GM12892 (cell line): ENCODE measurements around the gene ADIPOR1. TPM values are rescaled to one million over a fixed set of nuclear protein-coding genes. Genes with fewer than 3 reads are reported as not detected.
A peak's percentile ranks its signal among the peaks of the same experiment; 100 is the strongest.
"Not testable (repeated sequence)": the region's sequence is repeated elsewhere in the genome, so short reads cannot be mapped to it uniquely, and the experiment has no call there.

ENCODE experiments used
- DNase-seq: peaks from one replicate; pipeline ENCODE4 v3.0.0; 2011; ENCODE audit not compliant: insufficient read length
- FAIRE-seq: peaks from 2 replicates; lab custom pipeline; 2011; peaks lifted over from hg19 to GRCh38; lab: Jason Lieb, UNC
- POLR2A ChIP-seq: IDR thresholded peaks from 2 replicates; pipeline ENCODE4 v1.6.1; 2011; ENCODE audit warnings: low read depth, low read length, control low read depth
- POLR2AphosphoS5 ChIP-seq: IDR thresholded peaks from 2 replicates; pipeline ENCODE4 v1.6.1; 2011; ENCODE audit warnings: low read depth, low read length, control low read depth
- TAF1 ChIP-seq: IDR thresholded peaks from 2 replicates; pipeline ENCODE4 v1.6.1; 2011; ENCODE audit warnings: low read depth, mild to moderate bottlenecking, control low read depth, low read length, borderline replicate concordance
- polyA plus RNA-seq: library from polyadenylated mRNA; unstranded; fragments of >200 nt; gene quantifications from one replicate; pipeline ENCODE4 v1.2.1, GENCODE V29; 2012; ENCODE audit warnings: missing spikeins, inconsistent platforms; ENCODE audit not compliant: missing spikeins

ADIPOR1 gene, protein sequence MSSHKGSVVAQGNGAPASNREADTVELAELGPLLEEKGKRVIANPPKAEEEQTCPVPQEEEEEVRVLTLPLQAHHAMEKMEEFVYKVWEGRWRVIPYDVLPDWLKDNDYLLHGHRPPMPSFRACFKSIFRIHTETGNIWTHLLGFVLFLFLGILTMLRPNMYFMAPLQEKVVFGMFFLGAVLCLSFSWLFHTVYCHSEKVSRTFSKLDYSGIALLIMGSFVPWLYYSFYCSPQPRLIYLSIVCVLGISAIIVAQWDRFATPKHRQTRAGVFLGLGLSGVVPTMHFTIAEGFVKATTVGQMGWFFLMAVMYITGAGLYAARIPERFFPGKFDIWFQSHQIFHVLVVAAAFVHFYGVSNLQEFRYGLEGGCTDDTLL
- 50.9 TPM for polyA plus RNA-seq

DNA sequence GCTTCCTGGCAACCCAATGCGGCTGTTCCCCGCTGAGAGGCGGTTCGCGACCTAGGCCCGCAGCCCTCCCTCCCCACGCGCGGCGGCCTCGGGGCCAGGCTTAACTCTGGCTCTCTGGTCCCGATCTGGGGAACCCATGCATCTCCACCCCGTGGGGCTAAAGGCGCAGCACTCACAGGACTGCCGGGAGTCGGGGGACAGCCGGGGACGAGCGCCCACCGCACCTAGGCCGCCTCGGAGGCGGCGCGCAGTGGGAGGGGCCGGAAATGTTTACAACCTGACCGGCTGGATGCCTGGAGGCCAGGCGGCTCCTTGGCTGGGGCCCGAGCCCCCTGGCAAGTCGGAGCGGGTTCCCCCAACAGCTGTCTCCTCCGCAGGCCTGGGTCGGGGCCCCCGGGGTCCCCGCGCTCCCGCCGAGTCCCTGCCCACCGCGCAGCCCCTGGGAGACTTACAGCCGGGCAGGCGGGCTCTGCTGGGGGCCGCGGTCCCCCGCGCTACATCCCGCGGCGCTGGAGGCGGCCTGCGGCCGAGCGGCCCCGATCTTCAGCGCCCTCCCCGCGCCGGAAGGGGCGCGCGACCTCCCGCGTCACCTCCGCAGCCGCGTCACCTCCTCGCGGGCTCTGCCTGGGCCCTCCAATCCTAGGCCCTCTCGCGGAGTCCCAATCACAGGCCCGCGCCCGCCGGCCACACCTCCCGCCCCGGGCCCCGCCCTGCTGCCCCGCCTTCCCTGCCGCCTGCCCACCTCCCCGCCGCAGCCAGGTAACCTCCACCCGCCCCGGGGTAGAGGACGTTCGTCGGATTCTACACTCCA is at the start of gene ADIPOR1:
Gene ADIPOR1, minus strand, starts transcription at position 580 of the 811 bp plus-strand sequence. CDS start 7,242 bp downstream, outside the sequence.
- DNase-seq, result peak; percentile 99
- TF ChIP-seq POLR2A, result peak; percentile 87
- TF ChIP-seq TAF1, result no peak
- TF ChIP-seq POLR2AphosphoS5, result peak; percentile 85
- FAIRE-seq, result peak; percentile 88

DNA sequence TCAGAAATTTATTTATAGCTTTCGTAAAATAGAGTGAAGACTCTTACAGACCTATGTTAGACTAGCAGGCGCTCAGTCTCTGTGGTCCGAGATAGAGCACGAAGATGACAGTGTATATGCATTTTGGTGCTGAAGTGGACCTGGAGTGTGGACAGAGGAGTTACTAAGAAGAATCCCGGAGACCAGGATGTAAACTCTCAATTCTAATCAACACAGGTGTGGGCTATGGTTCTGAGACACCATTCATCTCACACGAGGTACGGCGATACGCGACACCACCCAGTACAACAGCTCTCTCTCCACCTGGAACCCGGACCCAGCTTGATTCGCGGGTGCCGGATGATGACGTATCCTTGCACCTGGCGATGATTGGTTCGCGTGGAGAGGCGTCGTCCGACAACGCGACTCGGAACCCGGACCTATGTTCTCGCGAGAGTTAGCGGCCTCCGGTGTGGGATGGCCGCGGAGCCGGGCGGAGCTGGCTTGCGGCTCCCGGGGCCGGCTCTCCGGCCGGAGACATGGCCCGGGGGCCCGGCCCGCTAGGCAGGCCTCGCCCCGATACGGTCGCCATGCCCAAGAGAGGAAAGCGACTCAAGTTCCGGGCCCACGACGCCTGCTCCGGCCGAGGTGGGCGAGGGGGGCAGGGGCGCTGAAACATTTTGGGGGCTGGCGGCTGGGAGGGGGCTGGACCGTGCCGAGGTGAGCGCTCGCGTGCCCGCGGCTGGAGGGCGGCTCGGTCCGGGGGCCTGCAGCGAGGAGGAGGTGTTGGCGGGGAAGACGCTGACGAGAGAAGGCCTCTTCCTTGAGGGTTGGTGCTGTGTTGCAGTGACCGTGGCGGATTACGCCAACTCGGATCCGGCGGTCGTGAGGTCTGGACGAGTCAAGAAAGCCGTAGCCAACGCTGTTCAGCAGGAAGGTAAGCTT is 49.1 kb upstream of the ADIPOR1 start, which contains the start of gene TMEM183A:
Gene TMEM183A, plus strand, starts transcription at position 427 of the 924 bp plus-strand sequence. Its CDS starts 92 bp downstream, at position 519.
- FAIRE-seq (peak; percentile 100), DNase-seq (peak; percentile 74)
- TF ChIP-seq POLR2AphosphoS5 (peak; percentile 98), TAF1 (peak; percentile 86; the same call in 1 of the 2 replicates), POLR2A (peak; percentile 96)

DNA sequence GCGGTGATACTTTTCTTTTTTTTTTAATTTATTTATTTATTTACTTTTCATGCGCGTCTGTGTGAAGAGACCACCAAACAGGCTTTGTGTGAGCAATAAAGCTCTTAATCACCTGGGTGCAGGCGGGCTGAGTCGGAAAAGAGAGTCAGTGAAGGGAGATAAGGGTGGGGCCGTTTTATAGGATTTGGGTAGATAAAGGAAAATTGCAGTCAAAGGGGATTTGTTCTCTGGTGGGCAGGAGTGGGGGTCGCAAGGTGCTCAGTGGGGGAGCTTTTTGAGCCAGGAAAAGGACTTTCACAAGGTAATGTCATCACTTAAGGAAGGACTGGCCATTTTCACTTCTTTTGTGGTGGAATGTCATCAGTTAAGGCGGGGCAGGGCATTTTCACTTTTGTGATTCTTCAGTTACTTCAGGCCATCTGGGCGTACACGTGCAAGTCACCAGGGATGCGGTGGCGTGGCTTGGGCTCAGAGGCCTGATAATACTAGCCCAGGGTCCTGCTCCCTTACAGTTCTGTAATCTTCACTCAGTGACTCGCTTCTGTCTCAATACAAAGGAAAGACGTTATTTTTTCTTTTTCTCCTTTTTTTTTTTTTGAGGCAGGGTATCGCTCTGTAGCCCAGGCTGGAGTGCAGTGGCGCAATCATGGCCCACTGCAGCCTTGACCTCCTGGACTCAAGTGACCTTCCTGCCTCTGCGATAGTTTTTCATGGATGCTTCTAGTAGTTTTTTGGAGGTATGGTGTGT is 47.5 kb upstream of the ADIPOR1 start:
- DNase-seq, FAIRE-seq: not testable (repeated sequence)

DNA sequence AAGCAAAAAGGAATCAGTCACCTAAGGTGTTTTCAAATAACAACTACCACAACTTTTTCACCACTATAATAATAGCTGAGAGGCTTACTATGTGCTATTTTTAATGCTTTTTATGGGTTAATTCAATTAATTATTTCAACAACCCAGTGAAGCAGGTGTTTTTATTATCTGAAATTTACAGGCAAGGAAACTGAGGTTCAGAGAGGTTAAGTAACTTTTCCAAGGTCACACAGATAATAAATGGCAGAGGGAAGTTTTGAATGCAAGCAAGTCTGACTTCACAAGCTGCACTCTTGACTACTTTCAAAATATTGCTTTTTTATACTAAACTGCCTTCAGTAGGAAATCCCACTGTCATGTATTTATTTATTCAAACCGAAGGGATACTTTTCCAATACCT is 44.8 kb upstream of the ADIPOR1 start:
- no peak for TF ChIP-seq TAF1
- TF ChIP-seq POLR2A, result no peak
- no peak for TF ChIP-seq POLR2AphosphoS5
- no peak for DNase-seq
- FAIRE-seq, result no peak

DNA sequence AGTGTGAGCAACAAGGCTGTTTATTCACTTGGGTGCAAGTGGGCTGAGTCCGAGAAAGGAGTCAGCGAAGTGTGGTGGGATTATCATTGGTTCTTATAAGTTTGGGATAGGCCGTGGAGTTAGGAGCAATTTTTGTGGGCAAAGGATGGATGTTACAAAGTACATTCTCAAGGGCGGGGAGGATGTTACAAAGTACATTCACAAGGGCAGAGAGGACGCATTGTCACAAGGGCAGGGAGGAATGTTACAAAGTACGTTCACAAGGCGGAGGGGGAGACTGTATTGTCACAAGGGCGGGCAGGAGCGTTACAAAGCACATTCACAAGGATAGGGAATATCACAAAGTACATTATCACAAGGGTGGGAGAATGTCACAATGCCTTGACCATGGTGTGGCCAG is 43.9 kb upstream of the ADIPOR1 start:
- no peak for DNase-seq
- TF ChIP-seq POLR2AphosphoS5, result no peak
- no peak for TF ChIP-seq TAF1
- TF ChIP-seq POLR2A, result no peak
- no peak for FAIRE-seq

DNA sequence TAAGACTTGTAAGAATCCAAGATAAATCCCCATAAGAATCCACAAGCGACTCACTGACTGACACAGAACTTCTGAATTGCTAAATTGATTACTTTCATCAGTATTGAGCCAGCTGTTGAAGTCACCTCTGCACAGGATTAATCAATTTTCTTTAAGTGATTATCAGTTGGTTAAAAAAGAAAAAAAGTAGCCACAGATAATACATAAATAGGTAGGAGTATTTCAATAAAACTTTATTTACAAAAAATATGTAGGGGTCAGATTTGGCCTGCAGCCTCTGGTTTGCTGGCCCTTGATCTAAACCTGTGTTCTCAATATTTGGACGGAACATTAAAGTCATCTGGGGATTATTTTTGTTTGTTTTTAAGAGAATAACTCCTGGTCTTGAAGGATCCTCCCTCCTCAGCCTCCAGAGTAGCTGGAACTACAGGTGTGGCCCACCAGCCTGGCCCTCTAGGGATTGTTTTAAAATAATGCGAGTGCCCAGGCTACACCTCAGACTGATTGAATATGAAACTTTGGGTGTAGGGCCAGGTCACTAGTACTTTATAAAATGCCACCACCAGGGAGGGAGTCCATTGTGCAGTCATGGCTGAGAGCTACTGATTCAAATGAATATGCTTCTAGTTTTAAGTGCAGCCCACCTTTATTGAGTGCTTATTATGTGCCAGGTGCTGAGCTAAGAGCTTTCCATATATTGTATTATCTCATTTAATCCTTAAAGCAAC is 42.3 kb upstream of the ADIPOR1 start:
- no peak for TF ChIP-seq POLR2A
- no peak for TF ChIP-seq POLR2AphosphoS5
- TF ChIP-seq TAF1, result no peak
- DNase-seq (no peak), FAIRE-seq (no peak)

DNA sequence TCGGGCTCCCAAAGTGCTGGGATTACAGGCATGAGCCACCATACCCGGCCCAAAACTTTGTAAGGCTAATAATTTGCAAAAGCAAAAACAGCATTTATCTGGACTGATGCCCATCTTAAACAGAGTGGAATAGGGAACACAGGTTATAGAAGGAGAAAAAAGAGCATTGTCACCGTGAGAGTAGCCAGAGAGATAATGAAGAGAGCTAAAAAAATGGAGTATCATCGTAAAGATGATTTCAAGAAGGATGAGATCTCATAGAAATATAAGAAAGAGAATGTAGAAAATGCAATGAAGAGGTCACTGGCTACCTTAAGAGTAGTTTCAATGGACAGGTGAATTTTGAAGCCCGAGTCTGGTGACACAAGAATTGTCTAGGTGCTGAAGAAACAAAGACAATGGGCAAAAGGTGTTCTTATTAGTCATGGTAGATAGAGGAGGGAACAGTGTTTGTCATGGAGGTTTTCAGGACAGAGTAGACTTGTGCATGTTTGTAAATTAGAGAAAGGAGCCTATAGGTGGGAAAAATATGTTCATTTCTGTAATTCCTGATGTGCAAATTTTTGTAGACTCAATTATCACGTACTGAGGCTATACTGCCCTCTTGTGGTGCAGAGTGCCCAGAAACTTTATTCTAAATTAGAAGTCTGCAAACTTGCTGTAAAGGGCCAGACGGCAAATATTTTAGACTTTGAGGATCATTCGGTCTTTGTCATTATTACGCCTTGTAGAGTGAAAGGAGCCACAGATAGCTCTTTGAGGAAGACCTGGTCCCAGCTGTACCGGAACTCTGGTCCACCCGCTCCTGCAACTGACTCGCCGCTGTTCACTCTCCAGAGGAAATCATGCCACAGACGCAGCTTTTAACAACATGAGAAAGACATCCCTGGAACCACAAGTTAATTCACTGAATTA is 41.0 kb upstream of the ADIPOR1 start:
- no peak for TF ChIP-seq TAF1
- no peak for TF ChIP-seq POLR2AphosphoS5
- no peak for TF ChIP-seq POLR2A
- peak; percentile 44 for FAIRE-seq
- no peak for DNase-seq

DNA sequence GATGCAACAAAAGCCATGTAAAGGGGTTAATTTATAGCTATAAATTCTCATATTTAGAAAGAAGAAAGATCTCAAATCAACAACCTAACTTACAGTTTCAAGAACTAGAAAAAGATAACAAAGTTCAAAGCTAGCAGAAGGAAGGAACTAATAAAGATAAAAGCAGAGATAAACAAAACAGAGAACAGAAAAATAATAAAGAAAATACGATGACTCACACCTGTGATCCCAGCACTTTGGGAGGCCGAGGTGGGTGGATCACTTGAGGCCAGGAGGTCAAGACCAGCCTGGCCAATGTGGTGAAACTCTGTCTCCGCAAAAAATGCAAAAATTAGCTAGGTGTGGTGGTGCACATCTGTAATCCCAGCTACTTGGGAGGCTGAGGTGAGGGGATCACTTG is 36.6 kb upstream of the ADIPOR1 start:
- no peak for TF ChIP-seq POLR2A
- no peak for TF ChIP-seq TAF1
- no peak for TF ChIP-seq POLR2AphosphoS5
- DNase-seq, result no peak
- no peak for FAIRE-seq

DNA sequence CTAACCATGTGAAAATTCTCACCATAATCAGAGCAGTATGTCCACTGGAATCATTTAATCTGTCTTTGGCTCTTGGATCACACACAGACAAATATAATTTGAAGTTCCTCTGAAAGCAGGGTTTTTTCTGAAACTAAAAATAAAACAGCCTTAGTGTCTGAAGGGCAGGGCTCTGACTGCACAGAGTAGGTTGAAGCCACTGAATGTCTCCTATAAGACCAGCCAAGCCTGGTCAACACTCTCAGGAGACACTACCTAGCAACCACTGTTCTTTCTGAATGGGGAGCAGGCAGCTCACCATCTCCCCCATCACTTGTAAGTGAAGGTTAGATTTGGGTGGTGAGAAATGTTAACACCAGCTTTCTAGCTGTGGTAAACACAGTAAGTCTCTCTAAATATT is 33.0 kb upstream of the ADIPOR1 start:
- DNase-seq, result no peak
- no peak for TF ChIP-seq POLR2A
- no peak for TF ChIP-seq POLR2AphosphoS5
- no peak for TF ChIP-seq TAF1
- FAIRE-seq, result no peak
